Measurements from ENCODE around the gene CDH23. TPM values are rescaled to one million over a fixed set of nuclear protein-coding genes. Genes with fewer than 3 reads are reported as not detected.

Gene CDH23
- total and polyA plus RNA-seq, 2 of the 8 experiments (the other 6 are each of a cell fraction or from before 2014, with no cell fraction given) = 1.9 to 4.9 TPM

DNA sequence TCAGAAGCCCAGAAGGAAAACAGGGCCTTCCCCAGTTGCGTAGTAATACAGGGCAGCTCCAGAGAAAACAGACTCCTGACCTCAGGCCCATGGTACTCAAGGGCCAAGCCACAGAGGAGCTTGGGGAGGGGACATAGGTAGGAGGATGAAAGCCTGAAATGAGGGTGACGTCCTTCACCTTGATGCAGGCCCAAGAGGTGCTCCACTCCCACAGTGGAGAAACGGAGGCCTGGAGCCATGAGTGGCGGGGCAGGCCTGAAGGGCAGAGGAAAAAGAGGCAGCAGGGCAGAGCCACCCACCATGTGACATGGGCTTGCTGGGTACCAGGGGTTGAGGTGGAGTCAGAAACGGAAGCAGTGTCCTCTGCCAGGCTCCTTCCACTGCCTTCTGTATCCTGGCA lies 239.9 kb downstream of the CDH23 start (continued):
- TF ChIP-seq BCL11A (IDR thresholded peaks at IDR 0.05; ENCODE audit: low read depth in 2 of 2, low read length in 2 of 2) = no peak
